IMR-90 (cell line): ENCODE measurements around the gene NTRK2. TPM values are rescaled to one million over a fixed set of nuclear protein-coding genes. Genes with fewer than 3 reads are reported as not detected.

ENCODE experiments used
- ATAC-seq: fragments of 200-7000 bp; cut with Tn5 transposase; 2 replicates; pipeline ENCODE4 v1.9.1; 2020; ENCODE audit warnings: low read depth, mild to moderate bottlenecking, moderate library complexity
- BruUV-seq: library from RNA; stranded (reverse); fragments of 400-500 nt; replicated peaks from 2 replicates; lab custom pipeline; 2021; lab: Mats Ljungman, UMichigan
- CTCF ChIA-PET: fragments of 300-600 bp; formaldehyde crosslinking; extraction: SDS; loops from one replicate; lab custom pipeline; 2021; ENCODE audit warnings: antibody characterized with exemption; lab: Yijun Ruan, JAX
- POLR2A ChIA-PET: fragments of 300-600 bp; sonication (Branson Sonifier 250); formaldehyde crosslinking; loops from one replicate; lab custom pipeline; 2022; ENCODE audit warnings: antibody characterized with exemption; ENCODE audit not compliant: unreplicated experiment; lab: Charles Lee
- DNase-seq: peaks from one replicate; pipeline ENCODE4 v3.0.0; 2013
- H2AFZ ChIP-seq: replicated peaks from 2 replicates; pipeline ENCODE3; 2013; ENCODE audit warnings: low read length, mild to moderate bottlenecking; ENCODE audit not compliant: poor library complexity
- H2AK5ac ChIP-seq: 2 replicates; pipeline ENCODE4 v1.6.1; 2013; ENCODE audit warnings: low read depth, low read length, inconsistent platforms
- H2AK9ac ChIP-seq: replicated peaks from 2 replicates; pipeline ENCODE3; 2013; ENCODE audit warnings: mild to moderate bottlenecking, low read depth, low read length, moderate library complexity; ENCODE audit not compliant: poor library complexity
- H2BK120ac ChIP-seq: 2 replicates; pipeline ENCODE4 v1.6.1; 2013; ENCODE audit warnings: low read depth, low read length, inconsistent platforms
- H2BK15ac ChIP-seq: 3 replicates; pipeline ENCODE4 v1.6.1; 2013; ENCODE audit warnings: low read depth, low read length, inconsistent platforms
- H2BK20ac ChIP-seq: 2 replicates; pipeline ENCODE4 v1.6.1; 2013; ENCODE audit warnings: low read depth, mild to moderate bottlenecking, inconsistent platforms, low read length, moderate library complexity
- H2BK5ac ChIP-seq: 2 replicates; pipeline ENCODE4 v1.6.1; 2013; ENCODE audit warnings: mild to moderate bottlenecking, low read depth, low read length, inconsistent platforms; ENCODE audit not compliant: poor library complexity, severe bottlenecking
- H3K14ac ChIP-seq: replicated peaks from 2 replicates; pipeline ENCODE4 v1.6.1; 2013; ENCODE audit warnings: low read depth, low read length, inconsistent platforms
- H3K18ac ChIP-seq: 2 replicates; pipeline ENCODE4 v1.6.1; 2013; ENCODE audit warnings: low read depth, low read length, control low read depth
- H3K23ac ChIP-seq: 2 replicates; pipeline ENCODE4 v1.6.1; 2013; ENCODE audit warnings: low read depth, low read length, inconsistent platforms
- H3K27ac ChIP-seq: 2 replicates; pipeline ENCODE4 v1.5.1; 2013; ENCODE audit warnings: mild to moderate bottlenecking, control low read depth, low read length; ENCODE audit not compliant: insufficient read depth
- H3K27me3 ChIP-seq: 2 replicates; pipeline ENCODE4 v1.6.1; 2013; ENCODE audit warnings: low read length; ENCODE audit not compliant: control insufficient read depth, insufficient read depth
- H3K36me3 ChIP-seq: 2 replicates; pipeline ENCODE4 v1.6.1; 2013; ENCODE audit warnings: low read length, mixed read lengths; ENCODE audit not compliant: control insufficient read depth, insufficient read depth
- H3K4ac ChIP-seq: 2 replicates; pipeline ENCODE4 v1.6.1; 2013; ENCODE audit warnings: low read depth, low read length, inconsistent platforms
- H3K4me1 ChIP-seq: 2 replicates; pipeline ENCODE4 v1.6.1; 2013; ENCODE audit warnings: low read length, mixed read lengths; ENCODE audit not compliant: control insufficient read depth, insufficient read depth
- H3K4me2 ChIP-seq: 2 replicates; pipeline ENCODE4 v1.6.1; 2013; ENCODE audit warnings: low read depth, mild to moderate bottlenecking, control low read depth, low read length, moderate library complexity
- H3K4me3 ChIP-seq: 2 replicates; pipeline ENCODE4 v1.5.1; 2013; ENCODE audit warnings: low read depth, mild to moderate bottlenecking, control low read depth, low read length, moderate library complexity; ENCODE audit not compliant: insufficient read depth
- H3K56ac ChIP-seq: 2 replicates; pipeline ENCODE4 v1.6.1; 2013; ENCODE audit warnings: low read length, inconsistent platforms; ENCODE audit not compliant: insufficient read depth; ENCODE audit errors: extremely low read depth
- H3K79me1 ChIP-seq, 2 experiments: 2 replicates each; pipeline ENCODE4 v1.6.1; 2013; ENCODE audit warnings: low read length in 2 of 2, inconsistent platforms in 1 of 2, low read depth in 1 of 2
- H3K9ac ChIP-seq: 2 replicates; pipeline ENCODE4 v1.6.1; 2013; ENCODE audit warnings: low read depth, low read length, control low read depth
- H3K9me1 ChIP-seq: 2 replicates; pipeline ENCODE4 v1.6.1; 2013; ENCODE audit warnings: low read length, inconsistent platforms; ENCODE audit not compliant: insufficient read depth
- H3K9me3 ChIP-seq: 2 replicates; pipeline ENCODE4 v1.6.1; 2013; ENCODE audit warnings: low read length; ENCODE audit not compliant: control insufficient read depth, insufficient read depth
- H4K20me1 ChIP-seq: 2 replicates; pipeline ENCODE4 v1.6.1; 2013; ENCODE audit warnings: low read length, inconsistent platforms; ENCODE audit not compliant: insufficient read depth
- H4K5ac ChIP-seq: 2 replicates; pipeline ENCODE4 v1.6.1; 2013; ENCODE audit warnings: mild to moderate bottlenecking, low read depth, low read length, control low read depth
- H4K8ac ChIP-seq, 2 experiments: 2 replicates each; pipeline ENCODE4 v1.6.1; 2013; ENCODE audit warnings: low read depth in 2 of 2, low read length in 2 of 2, control low read depth in 1 of 2, inconsistent platforms in 1 of 2
- H4K91ac ChIP-seq: 2 replicates; pipeline ENCODE4 v1.6.1; 2013; ENCODE audit warnings: low read depth, low read length, inconsistent platforms; ENCODE audit not compliant: insufficient read depth
- BHLHE40 ChIP-seq: fragments of 150-350 bp; IDR thresholded peaks from 2 replicates; pipeline ENCODE4 v1.6.1; 2016; ENCODE audit warnings: mild to moderate bottlenecking, low read depth, low read length
- CEBPB ChIP-seq: IDR thresholded peaks from 2 replicates; pipeline ENCODE4 v1.6.1; 2012; ENCODE audit warnings: low read depth, low read length, improper control_type of control experiment
- CHD1 ChIP-seq: IDR thresholded peaks from 2 replicates; pipeline ENCODE4 v1.6.1; 2012; ENCODE audit warnings: low read depth, low read length, improper control_type of control experiment
- FOS ChIP-seq: fragments of 150-350 bp; IDR thresholded peaks from 2 replicates; pipeline ENCODE4 v1.6.1; 2016; ENCODE audit warnings: low read depth, low read length
- MAFK ChIP-seq: IDR thresholded peaks from 2 replicates; pipeline ENCODE4 v1.6.1; 2012; ENCODE audit warnings: low read depth, low read length, improper control_type of control experiment
- MAZ ChIP-seq: IDR thresholded peaks from 2 replicates; pipeline ENCODE4 v1.6.1; 2012; ENCODE audit warnings: low read depth, mild to moderate bottlenecking, low read length, improper control_type of control experiment, moderate library complexity, borderline replicate concordance
- MXI1 ChIP-seq: IDR thresholded peaks from 2 replicates; pipeline ENCODE4 v1.6.1; 2012; ENCODE audit warnings: low read depth, mild to moderate bottlenecking, low read length, moderate library complexity, borderline replicate concordance
- NFE2L2 ChIP-seq: fragments of 150-350 bp; IDR thresholded peaks from 2 replicates; pipeline ENCODE4 v1.6.1; 2016; ENCODE audit warnings: low read depth, mild to moderate bottlenecking, low read length
- POLR2A ChIP-seq: IDR thresholded peaks from 2 replicates; pipeline ENCODE4 v1.6.1; 2012; ENCODE audit warnings: mild to moderate bottlenecking, low read depth, low read length
- RAD21 ChIP-seq: IDR thresholded peaks from 2 replicates; pipeline ENCODE4 v1.6.1; 2012; ENCODE audit warnings: low read length, improper control_type of control experiment
- RCOR1 ChIP-seq: IDR thresholded peaks from 2 replicates; pipeline ENCODE4 v1.6.1; 2012; ENCODE audit warnings: mild to moderate bottlenecking, low read length, improper control_type of control experiment; ENCODE audit not compliant: insufficient replicate concordance
- RFX5 ChIP-seq: IDR thresholded peaks from 2 replicates; pipeline ENCODE4 v1.8.0; 2012; ENCODE audit warnings: low read depth, mild to moderate bottlenecking, low read length, moderate library complexity
- SMC3 ChIP-seq: fragments of 150-350 bp; IDR thresholded peaks from 2 replicates; pipeline ENCODE4 v1.6.1; 2016; ENCODE audit warnings: low read depth, mild to moderate bottlenecking, antibody characterized with exemption, low read length, moderate library complexity
- WGBS, 2 experiments: methylation state at CpG; one replicate each; pipeline versions ENCODE4 v1.1.5 to v1.1.7; 2013; ENCODE audit warnings: missing lambda C conversion rate in 2 of 2; ENCODE audit not compliant: insufficient read length in 1 of 2; ENCODE audit errors: extremely low coverage in 2 of 2; 5-methylcytosine and 5-hydroxymethylcytosine counted together
- dilution Hi-C: fragments of 300-500 bp; cut with HindIII; formaldehyde crosslinking; loops from one replicate; pipeline ENCODE4 v1.14.3; 2018; ENCODE audit warnings: low sequenced_read_pairs; ENCODE audit not compliant: unreplicated experiment
- in situ Hi-C: fragments of 300-500 bp; cut with MboI; formaldehyde crosslinking; loops from 3 replicates; pipeline ENCODE4 v1.14.3; 2019; ENCODE audit warnings: low sequenced_read_pairs, inconsistent platforms, mixed read lengths
- intact Hi-C: fragments of 100-400 bp; cut with micrococcal nuclease; formaldehyde crosslinking; loops from 2 replicates; pipeline ENCODE4 v1.10.0; 2022
- polyA plus RNA-seq, 3 experiments: library from polyadenylated mRNA; depleted of rRNA; stranded (reverse); fragments of >200 nt; gene quantifications; 2 replicates each; pipeline ENCODE4 v1.2.3, GENCODE V29; 2012; ENCODE audit warnings: low replicate concordance in 1 of 3
- total RNA-seq: library from RNA; depleted of rRNA; stranded (reverse); fragments of >200 nt; gene quantifications from 2 replicates; pipeline ENCODE4 v1.2.3, GENCODE V29; 2012
- TF ChIP-seq, protein P1 (sequence below): fragments of 150-350 bp; IDR thresholded peaks from 2 replicates; pipeline ENCODE4 v1.6.1; 2017; ENCODE audit warnings: mild to moderate bottlenecking, antibody characterized with exemption, low read length, low read depth
- TF ChIP-seq, protein P2 (sequence below): conservative IDR thresholded peaks from 2 replicates; pipeline ENCODE4 v1.5.1; 2012; ENCODE audit warnings: mild to moderate bottlenecking, low read depth, low read length, improper control_type of control experiment
- TF ChIP-seq, protein P3 (sequence below): fragments of 150-350 bp; IDR thresholded peaks from 2 replicates; pipeline ENCODE4 v1.6.1; 2016; ENCODE audit warnings: low read depth, mild to moderate bottlenecking, low read length, moderate library complexity, borderline replicate concordance

Gene NTRK2
- total and polyA plus RNA-seq, 2 of the 4 experiments (the other 2 are of a cell fraction) = under 0.01 to 0.02 TPM

DNA sequence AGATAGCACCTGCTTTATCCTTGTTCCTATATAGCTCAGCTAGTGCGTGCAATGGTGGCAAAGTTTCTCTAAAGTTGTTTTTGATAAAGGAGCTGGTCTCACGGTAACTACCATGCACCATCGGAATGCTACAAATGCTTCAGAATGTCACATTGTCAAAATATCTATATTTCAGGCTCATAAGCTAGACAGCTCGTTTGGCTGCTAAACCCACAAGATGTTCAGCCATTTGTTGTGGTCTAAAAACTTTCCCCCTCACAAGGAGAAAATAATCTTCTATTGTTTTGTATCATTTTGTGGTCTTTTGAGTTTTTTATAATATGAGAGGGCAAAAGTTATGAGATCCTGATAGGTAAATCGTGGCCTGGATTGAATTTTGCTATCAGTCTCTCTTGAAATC is 137.9 kb downstream of the NTRK2 start:
- no peak overlapping the region for H3K4me3 ChIP-seq
- H3K27ac ChIP-seq = no peak overlapping the region
- no peak overlapping the region for H3K4me2 ChIP-seq
- no peak overlapping the region for H2BK120ac ChIP-seq
- ChIA-PET CTCF (no interaction called here), POLR2A (no interaction called here)
- intact Hi-C loops = no loop called here
- H3K4ac ChIP-seq = no peak overlapping the region
- dilution Hi-C loops = no loop called here
- H3K23ac ChIP-seq = no peak overlapping the region
- no TSS peak for BruUV-seq
- H3K56ac ChIP-seq = no peak overlapping the region
- in situ Hi-C loops = no loop called here
- no peak overlapping the region for H2BK15ac ChIP-seq
- H3K14ac ChIP-seq = no peak overlapping the region
- H3K36me3 ChIP-seq = no peaks in the 10 kb centered on the region
- H2BK5ac ChIP-seq = no peak overlapping the region
- no peak overlapping the region for H3K9ac ChIP-seq
- ATAC-seq = no peak
- H3K9me3 ChIP-seq = peaks cover 2% of the 10 kb centered on the region; the same call in 1 of the 2 replicates
- TF ChIP-seq CHD1 (no peak), MXI1 (no peak), MAFK (no peak), NFE2L2 (no peak), BHLHE40 (no peak), CEBPB (no peak), MAZ (no peak), FOS (no peak), SMC3 (no peak), RFX5 (no peak), POLR2A (no peak), RAD21 (no peak), RCOR1 (no peak)
- TF ChIP-seq, protein P1, sequence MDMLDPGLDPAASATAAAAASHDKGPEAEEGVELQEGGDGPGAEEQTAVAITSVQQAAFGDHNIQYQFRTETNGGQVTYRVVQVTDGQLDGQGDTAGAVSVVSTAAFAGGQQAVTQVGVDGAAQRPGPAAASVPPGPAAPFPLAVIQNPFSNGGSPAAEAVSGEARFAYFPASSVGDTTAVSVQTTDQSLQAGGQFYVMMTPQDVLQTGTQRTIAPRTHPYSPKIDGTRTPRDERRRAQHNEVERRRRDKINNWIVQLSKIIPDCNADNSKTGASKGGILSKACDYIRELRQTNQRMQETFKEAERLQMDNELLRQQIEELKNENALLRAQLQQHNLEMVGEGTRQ = no peak
- TF ChIP-seq, protein P2, sequence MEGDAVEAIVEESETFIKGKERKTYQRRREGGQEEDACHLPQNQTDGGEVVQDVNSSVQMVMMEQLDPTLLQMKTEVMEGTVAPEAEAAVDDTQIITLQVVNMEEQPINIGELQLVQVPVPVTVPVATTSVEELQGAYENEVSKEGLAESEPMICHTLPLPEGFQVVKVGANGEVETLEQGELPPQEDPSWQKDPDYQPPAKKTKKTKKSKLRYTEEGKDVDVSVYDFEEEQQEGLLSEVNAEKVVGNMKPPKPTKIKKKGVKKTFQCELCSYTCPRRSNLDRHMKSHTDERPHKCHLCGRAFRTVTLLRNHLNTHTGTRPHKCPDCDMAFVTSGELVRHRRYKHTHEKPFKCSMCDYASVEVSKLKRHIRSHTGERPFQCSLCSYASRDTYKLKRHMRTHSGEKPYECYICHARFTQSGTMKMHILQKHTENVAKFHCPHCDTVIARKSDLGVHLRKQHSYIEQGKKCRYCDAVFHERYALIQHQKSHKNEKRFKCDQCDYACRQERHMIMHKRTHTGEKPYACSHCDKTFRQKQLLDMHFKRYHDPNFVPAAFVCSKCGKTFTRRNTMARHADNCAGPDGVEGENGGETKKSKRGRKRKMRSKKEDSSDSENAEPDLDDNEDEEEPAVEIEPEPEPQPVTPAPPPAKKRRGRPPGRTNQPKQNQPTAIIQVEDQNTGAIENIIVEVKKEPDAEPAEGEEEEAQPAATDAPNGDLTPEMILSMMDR = no peak
- TF ChIP-seq, protein P3, sequence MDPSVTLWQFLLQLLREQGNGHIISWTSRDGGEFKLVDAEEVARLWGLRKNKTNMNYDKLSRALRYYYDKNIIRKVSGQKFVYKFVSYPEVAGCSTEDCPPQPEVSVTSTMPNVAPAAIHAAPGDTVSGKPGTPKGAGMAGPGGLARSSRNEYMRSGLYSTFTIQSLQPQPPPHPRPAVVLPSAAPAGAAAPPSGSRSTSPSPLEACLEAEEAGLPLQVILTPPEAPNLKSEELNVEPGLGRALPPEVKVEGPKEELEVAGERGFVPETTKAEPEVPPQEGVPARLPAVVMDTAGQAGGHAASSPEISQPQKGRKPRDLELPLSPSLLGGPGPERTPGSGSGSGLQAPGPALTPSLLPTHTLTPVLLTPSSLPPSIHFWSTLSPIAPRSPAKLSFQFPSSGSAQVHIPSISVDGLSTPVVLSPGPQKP = no peak
- H3K4me1 ChIP-seq = no peaks in the 10 kb centered on the region
- H4K91ac ChIP-seq = no peak overlapping the region
- DNase-seq = no peak
- no peak overlapping the region for H2AK5ac ChIP-seq
- H3K18ac ChIP-seq = no peak overlapping the region
- no peak overlapping the region for H4K5ac ChIP-seq
- no peaks in the 10 kb centered on the region for H3K9me1 ChIP-seq
- no peaks in the 10 kb centered on the region for H4K20me1 ChIP-seq
- H2AK9ac ChIP-seq = no peak overlapping the region
- no CpG with 5 or more reads among the region's 5 CpGs for WGBS, 2 experiments
- no peaks in the 10 kb centered on the region for H3K27me3 ChIP-seq
- H2BK20ac ChIP-seq = no peak overlapping the region
- no peaks in the 10 kb centered on the region for H3K79me1 ChIP-seq
- no peak overlapping the region for H4K8ac ChIP-seq
- H2AFZ ChIP-seq = no peak overlapping the region
